ENCODE measurements around the gene BAIAP2L1. TPM values are rescaled to one million over a fixed set of nuclear protein-coding genes. Genes with fewer than 3 reads are reported as not detected.

BAIAP2L1 gene
- total and polyA plus RNA-seq, 2 donors from 2014 or later: 9.6 to 18.8 TPM

DNA sequence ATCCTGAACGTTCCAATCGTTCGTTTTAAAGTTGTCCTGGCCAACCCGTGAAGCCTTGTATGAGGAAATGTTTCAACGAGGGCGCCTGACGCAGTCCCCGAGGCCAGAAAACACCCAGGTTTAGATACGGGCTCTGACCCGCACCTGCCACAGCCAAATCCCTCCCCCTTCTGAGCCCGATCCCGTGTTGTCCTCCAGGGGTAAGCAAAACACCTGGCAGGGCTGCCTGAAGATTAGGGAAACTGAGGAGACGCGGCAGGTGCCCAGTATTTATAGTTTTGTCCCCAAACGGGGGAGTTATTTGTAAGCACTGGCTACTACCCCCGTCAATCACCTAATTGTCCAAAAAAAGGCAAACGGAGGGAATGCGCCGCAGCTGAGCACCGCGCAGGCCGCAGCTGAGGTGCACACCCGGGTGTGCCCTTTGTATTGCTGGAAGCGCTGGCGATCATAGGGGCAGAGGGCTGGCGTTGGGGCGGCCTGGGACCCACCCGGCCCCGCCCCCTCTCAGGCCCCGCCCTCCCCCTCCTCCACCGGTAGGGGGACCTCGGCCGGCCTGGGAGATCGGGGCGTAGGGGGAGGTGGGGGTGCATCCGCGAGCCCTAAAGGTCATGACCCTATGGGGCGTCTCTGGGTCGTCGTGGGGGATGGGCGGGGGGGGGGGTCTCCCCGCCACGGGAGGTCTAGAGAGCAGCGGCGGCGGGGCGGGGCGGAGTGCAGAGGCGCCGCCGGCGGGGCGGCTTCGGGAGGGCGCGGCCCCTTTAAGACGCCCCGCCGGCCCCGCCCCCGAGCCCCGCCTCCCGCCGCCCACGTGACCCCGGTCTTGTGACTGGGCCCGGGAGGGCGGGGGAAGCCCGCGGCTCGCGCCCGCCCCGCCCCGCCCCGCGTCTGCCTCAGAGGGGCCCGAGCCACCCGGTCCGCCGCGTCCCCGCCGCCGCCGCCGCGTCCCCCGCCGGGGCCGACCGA, 119.8 kb downstream of the BAIAP2L1 start, which contains the start of gene BRI3:
TSS of gene BRI3 (plus strand) at position 896 of the 966 bp plus-strand sequence. CDS start 110 bp downstream, outside the sequence.
- H3K4me1 ChIP-seq (ENCODE audit: control insufficient read depth in 2 of 3, insufficient read depth in 2 of 3, low read depth in 1 of 3, low read length in 3 of 3): peaks cover 0 to 31% (median 18%) of the 10 kb centered on the region in 3 donors
- no peaks in the 10 kb centered on the region for H3K9me3 ChIP-seq (ENCODE audit: control insufficient read depth in 2 of 3, insufficient read depth in 1 of 3, low read length in 3 of 3)
- no peaks in the 10 kb centered on the region for H3K27me3 ChIP-seq (ENCODE audit: control insufficient read depth, insufficient read depth, low read length)
- intact Hi-C loops (cut with DNase I): no loop called here
- FAIRE-seq (no peak), DNase-seq (peak; percentile 94 to 98 (median 96))
- peak within 1 kb of the TSS; percentile 69 to 94 (median 87) for H3K4me3 ChIP-seq (ENCODE audit: low read length in 3 of 3)
- H3K36me3 ChIP-seq (ENCODE audit: control insufficient read depth in 2 of 3, insufficient read depth in 3 of 3, low read length in 3 of 3): no peaks in the 10 kb centered on the region
- TF ChIP-seq, protein P1, sequence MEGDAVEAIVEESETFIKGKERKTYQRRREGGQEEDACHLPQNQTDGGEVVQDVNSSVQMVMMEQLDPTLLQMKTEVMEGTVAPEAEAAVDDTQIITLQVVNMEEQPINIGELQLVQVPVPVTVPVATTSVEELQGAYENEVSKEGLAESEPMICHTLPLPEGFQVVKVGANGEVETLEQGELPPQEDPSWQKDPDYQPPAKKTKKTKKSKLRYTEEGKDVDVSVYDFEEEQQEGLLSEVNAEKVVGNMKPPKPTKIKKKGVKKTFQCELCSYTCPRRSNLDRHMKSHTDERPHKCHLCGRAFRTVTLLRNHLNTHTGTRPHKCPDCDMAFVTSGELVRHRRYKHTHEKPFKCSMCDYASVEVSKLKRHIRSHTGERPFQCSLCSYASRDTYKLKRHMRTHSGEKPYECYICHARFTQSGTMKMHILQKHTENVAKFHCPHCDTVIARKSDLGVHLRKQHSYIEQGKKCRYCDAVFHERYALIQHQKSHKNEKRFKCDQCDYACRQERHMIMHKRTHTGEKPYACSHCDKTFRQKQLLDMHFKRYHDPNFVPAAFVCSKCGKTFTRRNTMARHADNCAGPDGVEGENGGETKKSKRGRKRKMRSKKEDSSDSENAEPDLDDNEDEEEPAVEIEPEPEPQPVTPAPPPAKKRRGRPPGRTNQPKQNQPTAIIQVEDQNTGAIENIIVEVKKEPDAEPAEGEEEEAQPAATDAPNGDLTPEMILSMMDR (IDR thresholded peaks at IDR 0.05; ENCODE audit: borderline replicate concordance, extremely low read depth, insufficient read depth): no peak
- H3K9ac ChIP-seq (ENCODE audit: low read length in 3 of 3): peak within 1 kb of the TSS; percentile 56 to 99 (median 99)
- peak within 1 kb of the TSS; percentile 93 for H3K27ac ChIP-seq (ENCODE audit: low read depth in 2 of 2, low read length in 2 of 2)

- Histone ChIP-seq H3K4me1 (ENCODE audit: control insufficient read depth in 2 of 3, insufficient read depth in 2 of 3, low read depth in 1 of 3, low read length in 3 of 3) (peaks cover 0 to 24% (median 10%) of the 10 kb centered on the region in 3 donors), H3K36me3 (ENCODE audit: control insufficient read depth in 2 of 3, insufficient read depth in 3 of 3, low read length in 3 of 3) (no peaks in the 10 kb centered on the region), H3K27me3 (ENCODE audit: control insufficient read depth, insufficient read depth, low read length) (no peaks in the 10 kb centered on the region), H3K4me3 (ENCODE audit: low read length in 3 of 3) (peak overlapping the region in 2 of 3 donors; percentile 69 to 79), H3K27ac (ENCODE audit: low read depth in 2 of 2, low read length in 2 of 2) (peak overlapping the region; percentile 93), H3K9ac (ENCODE audit: low read length in 3 of 3) (peak overlapping the region in 1 of 3 donors; percentile 97), H3K9me3 (ENCODE audit: control insufficient read depth in 2 of 3, insufficient read depth in 1 of 3, low read length in 3 of 3) (no peaks in the 10 kb centered on the region)
- FAIRE-seq (no peak), DNase-seq (peak in 1 of 5 donors; percentile 53)
- intact Hi-C loops (cut with DNase I): no loop called here
- TF ChIP-seq, protein P1 (IDR thresholded peaks at IDR 0.05; ENCODE audit: borderline replicate concordance, extremely low read depth, insufficient read depth): no peak
These were observed 120.6 kb downstream of the BAIAP2L1 start for GRCh38 chr7:98280296-98280695.

DNA sequence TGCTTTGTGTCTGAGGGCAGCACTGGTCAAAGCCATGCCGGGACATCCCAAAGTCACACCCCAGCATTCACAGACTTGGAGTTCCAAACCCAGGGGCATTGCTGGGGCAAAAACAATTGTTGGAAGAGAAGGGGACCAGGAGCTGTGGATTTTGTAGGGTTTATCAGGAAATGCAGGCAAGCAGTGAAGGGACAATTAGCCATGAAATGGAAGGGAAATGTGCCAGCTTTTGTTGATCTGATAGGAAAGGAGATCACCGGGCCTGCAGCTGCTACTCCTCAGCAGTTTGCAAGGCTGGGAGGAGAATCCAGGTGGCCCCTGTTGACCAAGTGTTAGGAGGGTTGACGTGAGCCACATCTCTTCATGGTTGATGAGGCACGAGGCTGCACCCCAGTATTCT, 122.0 kb downstream of the BAIAP2L1 start:
- H3K4me3 ChIP-seq (ENCODE audit: low read length in 3 of 3): no peak overlapping the region
- no peaks in the 10 kb centered on the region for H3K9me3 ChIP-seq (ENCODE audit: control insufficient read depth in 2 of 3, insufficient read depth in 1 of 3, low read length in 3 of 3)
- no peak overlapping the region for H3K27ac ChIP-seq (ENCODE audit: low read depth in 2 of 2, low read length in 2 of 2)
- H3K4me1 ChIP-seq (ENCODE audit: control insufficient read depth in 2 of 3, insufficient read depth in 2 of 3, low read depth in 1 of 3, low read length in 3 of 3): peaks cover 0 to 10% (median 3%) of the 10 kb centered on the region in 3 donors
- DNase-seq (peak in 1 of 5 donors; percentile 40), FAIRE-seq (no peak)
- intact Hi-C loops (cut with DNase I): no loop called here
- H3K36me3 ChIP-seq (ENCODE audit: control insufficient read depth in 2 of 3, insufficient read depth in 3 of 3, low read length in 3 of 3): no peaks in the 10 kb centered on the region
- no peak overlapping the region for H3K9ac ChIP-seq (ENCODE audit: low read length in 3 of 3)
- TF ChIP-seq, protein P1 (IDR thresholded peaks at IDR 0.05; ENCODE audit: borderline replicate concordance, extremely low read depth, insufficient read depth): no peak
- H3K27me3 ChIP-seq (ENCODE audit: control insufficient read depth, insufficient read depth, low read length): no peaks in the 10 kb centered on the region

Measured in kidney (tissue), 14 donors.